Renal pelvis (tissue), 4 donors: ENCODE measurements around the gene PHLDA1. TPM values are rescaled to one million over a fixed set of nuclear protein-coding genes. Genes with fewer than 3 reads are reported as not detected.
A peak's percentile ranks its signal among the peaks of the same experiment; 100 is the strongest.

Experiments used
- DNase-seq: peaks from one replicate; pipeline ENCODE4 v3.0.0-alpha.2; 2013
- polyA plus RNA-seq, 3 donors: library from polyadenylated mRNA; unstranded; fragments of 120-200 nt; gene quantifications; one replicate each; pipeline ENCODE4 v1.2.1, GENCODE V29; 2013; ENCODE audit not compliant: insufficient read length in 3 of 3

Gene PHLDA1
- polyA plus RNA-seq, 3 donors: 33.3 to 36.4 (median 35.4) TPM

- DNase-seq: no peak
Observed at GRCh38 chr12:76042147-76042546, 10.6 kb upstream of the PHLDA1 start.

GRCh38 chr12:76041406-76041805, 9.8 kb upstream of the PHLDA1 start:
- DNase-seq: no peak

GRCh38 chr12:76040461-76040860, 8.9 kb upstream of the PHLDA1 start:
- DNase-seq: no peak

- no peak for DNase-seq
Observed at GRCh38 chr12:76038176-76038575, 6.6 kb upstream of the PHLDA1 start.

- peak; percentile 74 for DNase-seq
Observed at GRCh38 chr12:76037130-76038103, 5.8 kb upstream of the PHLDA1 start.

- DNase-seq: no peak
Observed at GRCh38 chr12:76035045-76035444, 3.5 kb upstream of the PHLDA1 start.

GRCh38 chr12:76033081-76034011, 1.8 kb upstream of the PHLDA1 start:
- DNase-seq: no peak

GRCh38 chr12:76032043-76032981, 736 bp upstream of the PHLDA1 start:
- peak; percentile 57 for DNase-seq

GRCh38 chr12:76031081-76031413, 529 bp downstream of the PHLDA1 start:
- DNase-seq: no peak

GRCh38 chr12:76030341-76031080, 1.1 kb downstream of the PHLDA1 start:
- DNase-seq: no peak

- DNase-seq: no peak
Observed at GRCh38 chr12:76029982-76030340, 1.6 kb downstream of the PHLDA1 start.

GRCh38 chr12:76028571-76029277, 2.9 kb downstream of the PHLDA1 start:
- DNase-seq: no peak

GRCh38 chr12:76026643-76027063, 4.9 kb downstream of the PHLDA1 start:
- DNase-seq: no peak

GRCh38 chr12:76025601-76026575, 5.7 kb downstream of the PHLDA1 start:
- no peak for DNase-seq

- no peak for DNase-seq
Observed at GRCh38 chr12:76024942-76025600, 6.5 kb downstream of the PHLDA1 start.

- no peak for DNase-seq
Observed at GRCh38 chr12:76024102-76024781, 7.3 kb downstream of the PHLDA1 start.

GRCh38 chr12:76023069-76023690, 8.4 kb downstream of the PHLDA1 start:
- no peak for DNase-seq
